Panc1 (cell line): Measurements from ENCODE around the gene ZDHHC8.

ENCODE experiments used
- POLR2AphosphoS5 ChIP-seq: IDR thresholded peaks from 2 replicates; pipeline ENCODE4 v1.6.1; 2012; ENCODE audit warnings: mild to moderate bottlenecking, low read depth, low read length, moderate library complexity
- TCF7L2 ChIP-seq: IDR thresholded peaks from 2 replicates; pipeline ENCODE4 v1.6.1; 2011; ENCODE audit warnings: mild to moderate bottlenecking, low read depth, low read length, inconsistent platforms
- TF ChIP-seq, protein P1 (sequence below): fragments of 450-650 bp; IDR thresholded peaks from 2 replicates; pipeline ENCODE4 v1.5.1; 2017; ENCODE audit warnings: mild to moderate bottlenecking

DNA sequence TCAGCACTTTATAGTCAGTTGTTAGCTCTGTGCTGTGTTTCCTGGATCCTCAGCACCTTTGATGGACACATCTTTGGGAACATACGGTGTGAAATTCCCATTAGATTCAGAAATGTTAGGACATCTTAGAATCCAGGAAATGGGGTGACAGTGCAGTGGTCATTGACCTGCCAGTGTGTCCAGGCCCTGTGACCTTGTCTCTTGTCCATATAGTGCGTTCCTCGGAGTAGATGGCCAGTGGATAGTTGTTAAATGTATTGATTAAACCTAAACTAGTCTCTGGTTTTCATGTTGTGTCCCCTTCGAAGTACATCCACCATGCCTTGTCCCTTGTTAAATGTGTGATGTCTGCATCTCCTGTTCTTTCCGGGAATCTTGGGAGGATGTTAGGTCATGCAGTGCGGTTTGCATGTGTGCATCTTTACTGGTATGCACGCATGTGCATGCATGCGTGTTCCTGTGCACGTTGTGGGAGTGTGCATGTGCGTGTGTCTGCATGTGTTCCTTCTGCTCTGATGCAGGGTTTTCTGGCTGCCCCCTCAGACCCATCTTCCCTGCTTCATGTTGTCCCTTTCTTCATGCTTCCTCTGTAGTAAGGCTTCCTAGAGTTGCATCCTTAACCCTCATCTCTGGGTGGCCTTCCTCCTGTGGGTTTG, 47.6 kb upstream of the ZDHHC8 start:
- TF ChIP-seq, protein P1, sequence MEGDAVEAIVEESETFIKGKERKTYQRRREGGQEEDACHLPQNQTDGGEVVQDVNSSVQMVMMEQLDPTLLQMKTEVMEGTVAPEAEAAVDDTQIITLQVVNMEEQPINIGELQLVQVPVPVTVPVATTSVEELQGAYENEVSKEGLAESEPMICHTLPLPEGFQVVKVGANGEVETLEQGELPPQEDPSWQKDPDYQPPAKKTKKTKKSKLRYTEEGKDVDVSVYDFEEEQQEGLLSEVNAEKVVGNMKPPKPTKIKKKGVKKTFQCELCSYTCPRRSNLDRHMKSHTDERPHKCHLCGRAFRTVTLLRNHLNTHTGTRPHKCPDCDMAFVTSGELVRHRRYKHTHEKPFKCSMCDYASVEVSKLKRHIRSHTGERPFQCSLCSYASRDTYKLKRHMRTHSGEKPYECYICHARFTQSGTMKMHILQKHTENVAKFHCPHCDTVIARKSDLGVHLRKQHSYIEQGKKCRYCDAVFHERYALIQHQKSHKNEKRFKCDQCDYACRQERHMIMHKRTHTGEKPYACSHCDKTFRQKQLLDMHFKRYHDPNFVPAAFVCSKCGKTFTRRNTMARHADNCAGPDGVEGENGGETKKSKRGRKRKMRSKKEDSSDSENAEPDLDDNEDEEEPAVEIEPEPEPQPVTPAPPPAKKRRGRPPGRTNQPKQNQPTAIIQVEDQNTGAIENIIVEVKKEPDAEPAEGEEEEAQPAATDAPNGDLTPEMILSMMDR = no peak
- TF ChIP-seq POLR2AphosphoS5 (no peak), TCF7L2 (no peak)
